HG02943 (cell line): Measurements from ENCODE around the gene RNF19B.

Experiments used
- ATAC-seq: cut with Tn5 transposase; IDR thresholded peaks from one replicate; pipeline ENCODE4 v1.9.1; 2021; ENCODE audit warnings: mild to moderate bottlenecking, low read depth, moderate library complexity; ENCODE audit not compliant: unreplicated experiment

RNF19B gene

GRCh38 chr1:32971156-32971555 is 6.5 kb upstream of the RNF19B start:
- ATAC-seq: no peak

GRCh38 chr1:32969566-32969965 is 5.0 kb upstream of the RNF19B start:
- ATAC-seq: no peak

- ATAC-seq: no peak
Measured at GRCh38 chr1:32967888-32968568, 3.4 kb upstream of the RNF19B start.

- ATAC-seq: no peak
Measured at GRCh38 chr1:32966900-32967299, 2.3 kb upstream of the RNF19B start.

GRCh38 chr1:32965251-32965747 is 690 bp upstream of the RNF19B start:
- ATAC-seq: no peak

- ATAC-seq: peak; percentile 13
Measured at GRCh38 chr1:32963746-32964460, 706 bp downstream of the RNF19B start.

GRCh38 chr1:32962248-32962896 is 2.2 kb downstream of the RNF19B start:
- ATAC-seq: no peak

- ATAC-seq: no peak
Measured at GRCh38 chr1:32960819-32961355, 3.7 kb downstream of the RNF19B start.

GRCh38 chr1:32960342-32960741 is 4.3 kb downstream of the RNF19B start:
- ATAC-seq: no peak

GRCh38 chr1:32958827-32959226 is 5.8 kb downstream of the RNF19B start:
- ATAC-seq: no peak

- no peak for ATAC-seq
Measured at GRCh38 chr1:32957017-32957416, 7.6 kb downstream of the RNF19B start.

GRCh38 chr1:32954168-32954567 is 10.4 kb downstream of the RNF19B start:
- no peak for ATAC-seq

- no peak for ATAC-seq
Measured at GRCh38 chr1:32953495-32953894, 11.1 kb downstream of the RNF19B start.

- ATAC-seq: no peak
Measured at GRCh38 chr1:32949519-32949918, 15.1 kb downstream of the RNF19B start.

GRCh38 chr1:32948905-32949304 is 15.7 kb downstream of the RNF19B start:
- ATAC-seq: no peak

GRCh38 chr1:32948390-32948722 is 16.3 kb downstream of the RNF19B start:
- ATAC-seq: no peak

GRCh38 chr1:32947669-32948389 is 16.8 kb downstream of the RNF19B start:
- no peak for ATAC-seq

- no peak for ATAC-seq
Measured at GRCh38 chr1:32946413-32946812, 18.2 kb downstream of the RNF19B start.

- no peak for ATAC-seq
Measured at GRCh38 chr1:32944180-32944579, 20.4 kb downstream of the RNF19B start.

GRCh38 chr1:32939655-32940371 is 24.8 kb downstream of the RNF19B start:
- ATAC-seq: no peak
